GM19395 (cell line): ENCODE results near the gene ADGRG1.

Source experiments
- ATAC-seq: cut with Tn5 transposase; IDR thresholded peaks from one replicate; pipeline ENCODE4 v1.9.1; 2021; ENCODE audit warnings: mild to moderate bottlenecking, moderate library complexity; ENCODE audit not compliant: unreplicated experiment

ADGRG1 gene

DNA sequence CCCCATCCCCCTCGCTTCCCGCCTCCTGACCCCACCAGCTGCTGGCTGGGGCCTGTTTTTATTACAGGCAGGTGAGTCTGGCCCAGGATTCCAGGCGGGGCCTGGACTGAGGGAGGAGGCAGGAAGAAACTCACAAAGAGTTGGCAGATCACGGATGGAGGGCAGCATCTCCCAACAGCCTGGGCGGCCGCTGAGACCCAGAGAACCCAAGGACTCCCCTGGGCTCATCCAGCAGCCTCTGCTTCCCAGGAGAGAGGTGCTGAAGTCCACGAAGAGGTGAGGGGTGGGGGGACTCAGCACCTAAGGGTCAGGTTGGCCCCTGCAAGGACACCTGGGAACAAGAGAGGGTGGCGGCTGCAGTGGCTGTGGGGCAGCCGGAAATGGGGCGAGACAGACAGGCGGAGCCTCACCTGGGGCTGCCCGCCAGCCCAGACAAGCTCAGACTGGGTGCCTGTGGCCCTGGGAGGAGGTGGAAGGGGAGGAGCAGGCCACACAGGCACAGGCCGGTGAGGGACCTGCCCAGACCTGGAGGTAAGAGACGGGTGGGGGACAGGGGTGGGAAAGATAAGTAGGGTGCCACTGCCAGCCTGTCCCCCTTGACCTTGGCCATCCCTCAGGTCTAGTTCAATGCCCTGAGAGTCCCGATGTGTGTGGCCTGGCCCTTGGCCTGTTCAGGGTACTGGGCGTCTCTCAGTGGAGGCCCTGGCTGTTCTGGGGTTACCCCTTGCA, 8.7 kb upstream of the ADGRG1 start:
- ATAC-seq: no peak

DNA sequence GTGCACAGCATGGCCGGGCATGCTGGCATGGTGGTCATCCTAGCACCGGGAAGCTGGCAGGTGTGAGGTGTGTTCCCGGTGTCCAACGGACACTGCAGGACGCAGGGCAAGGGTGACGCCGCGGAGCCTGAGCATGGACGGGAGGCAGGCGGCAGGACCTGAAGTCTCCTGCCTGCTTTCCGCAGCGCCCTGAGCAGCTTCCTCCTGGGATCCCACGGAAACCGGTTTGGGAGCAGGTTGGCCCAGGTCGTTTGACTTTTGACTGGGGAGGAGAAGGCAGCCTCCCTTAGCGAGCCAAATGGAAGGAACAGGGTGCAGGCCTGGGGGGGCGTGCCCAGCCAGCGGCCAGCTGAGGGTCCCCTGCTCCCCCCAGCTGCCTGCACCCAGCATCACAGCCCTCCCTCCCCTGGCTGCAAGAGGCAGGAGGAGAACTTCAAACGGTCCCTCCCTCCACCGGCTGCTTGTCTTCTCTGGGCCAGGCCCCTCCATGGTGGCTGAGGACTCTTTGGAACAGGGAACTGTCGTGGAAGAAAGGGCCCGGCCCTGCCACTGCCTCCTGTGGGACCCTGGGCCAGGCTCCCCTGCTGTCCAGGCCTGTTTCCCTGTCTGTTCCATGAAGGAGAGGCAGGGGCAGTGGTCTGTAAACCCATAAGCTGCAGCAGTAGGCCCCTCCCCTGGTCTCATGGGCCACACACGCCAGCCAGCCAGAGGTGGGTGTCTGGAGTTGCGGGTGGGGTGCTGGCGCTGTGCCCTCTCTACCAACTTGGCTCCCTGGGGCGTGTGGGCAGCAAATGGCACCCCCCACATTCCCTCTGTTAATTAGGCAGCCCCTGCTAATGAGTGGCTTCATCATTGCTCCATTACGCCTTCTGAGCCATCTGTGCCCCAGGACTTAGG, 7.8 kb upstream of the ADGRG1 start:
- ATAC-seq: no peak

DNA sequence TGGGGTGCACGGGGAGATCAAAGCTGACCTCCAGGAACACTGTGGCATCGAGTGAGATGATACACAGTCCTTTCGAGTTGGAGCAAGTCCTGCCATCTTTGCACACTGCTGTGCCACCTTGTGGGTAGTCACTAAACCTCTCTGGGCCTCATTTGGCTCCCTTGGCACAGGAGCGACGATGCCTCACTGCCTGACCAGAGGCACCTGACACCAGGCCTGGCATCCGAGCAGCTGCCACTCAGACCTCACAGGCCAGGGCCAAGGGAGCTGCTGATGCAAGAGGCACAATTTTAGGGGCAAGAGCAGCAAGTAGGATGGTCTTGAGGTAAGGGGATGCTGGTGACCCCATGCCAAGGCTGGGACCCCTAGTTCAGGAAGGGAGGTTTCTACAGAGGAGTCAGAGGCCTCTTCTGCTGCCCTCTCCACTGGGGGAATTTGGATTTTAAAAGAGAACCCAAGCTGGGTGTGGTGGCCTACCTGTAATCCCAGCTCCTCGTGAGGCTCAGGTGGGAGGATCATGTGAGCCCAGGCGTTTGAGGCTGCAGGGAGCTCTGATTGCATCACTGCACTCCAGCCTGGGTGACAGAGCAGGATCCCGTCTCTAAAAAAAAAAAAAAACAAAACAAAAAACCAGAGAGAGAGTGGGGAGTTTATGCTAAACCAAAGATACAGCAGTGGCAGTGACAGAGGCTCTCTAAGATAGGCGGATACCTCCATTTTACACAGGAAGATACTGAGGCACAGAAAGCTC, 6.7 kb upstream of the ADGRG1 start:
- no peak for ATAC-seq

- ATAC-seq: no peak
Observed at GRCh38 chr16:57622361-57623250, 5.8 kb upstream of the ADGRG1 start.

DNA sequence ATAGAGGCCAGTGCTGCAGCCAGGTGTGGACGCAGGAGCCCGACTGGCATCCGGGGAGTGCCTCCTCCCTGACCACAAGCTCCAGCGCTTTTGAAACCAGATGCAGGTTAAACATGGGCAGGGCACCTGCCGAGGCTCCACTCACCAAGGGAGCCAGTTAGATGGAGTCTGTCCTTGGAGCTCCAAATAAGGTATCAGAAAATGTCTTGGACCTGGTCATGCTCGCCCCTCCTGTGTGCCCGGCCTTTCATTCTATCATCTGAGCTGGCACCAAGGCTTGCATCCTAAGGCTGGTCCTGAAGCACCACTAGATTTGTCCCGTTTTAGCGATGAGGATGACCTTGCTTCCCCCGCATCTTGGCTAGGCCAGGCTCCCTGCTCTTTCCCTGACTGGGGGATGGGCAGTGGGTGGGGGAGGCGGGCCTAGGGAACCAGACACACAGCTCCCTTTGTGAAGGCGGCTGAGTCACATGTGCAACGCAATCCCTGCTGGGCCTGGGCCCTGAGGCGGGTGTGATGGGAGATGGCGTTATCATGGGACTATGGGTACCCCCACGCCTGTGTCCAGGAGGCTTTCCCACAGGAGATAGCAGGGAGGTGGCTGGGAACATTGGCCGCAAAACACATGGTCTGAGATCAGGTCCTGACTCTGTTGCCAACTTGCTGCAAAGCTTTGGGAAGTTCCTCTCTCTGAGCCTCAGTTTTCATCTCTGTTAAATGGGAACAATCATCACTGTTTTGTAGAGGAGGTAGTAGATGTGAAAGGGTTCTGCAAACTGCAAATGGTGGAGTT, 5.0 kb upstream of the ADGRG1 start:
- no peak for ATAC-seq

- ATAC-seq: no peak
Observed at GRCh38 chr16:57624044-57624688, 4.3 kb upstream of the ADGRG1 start.

DNA sequence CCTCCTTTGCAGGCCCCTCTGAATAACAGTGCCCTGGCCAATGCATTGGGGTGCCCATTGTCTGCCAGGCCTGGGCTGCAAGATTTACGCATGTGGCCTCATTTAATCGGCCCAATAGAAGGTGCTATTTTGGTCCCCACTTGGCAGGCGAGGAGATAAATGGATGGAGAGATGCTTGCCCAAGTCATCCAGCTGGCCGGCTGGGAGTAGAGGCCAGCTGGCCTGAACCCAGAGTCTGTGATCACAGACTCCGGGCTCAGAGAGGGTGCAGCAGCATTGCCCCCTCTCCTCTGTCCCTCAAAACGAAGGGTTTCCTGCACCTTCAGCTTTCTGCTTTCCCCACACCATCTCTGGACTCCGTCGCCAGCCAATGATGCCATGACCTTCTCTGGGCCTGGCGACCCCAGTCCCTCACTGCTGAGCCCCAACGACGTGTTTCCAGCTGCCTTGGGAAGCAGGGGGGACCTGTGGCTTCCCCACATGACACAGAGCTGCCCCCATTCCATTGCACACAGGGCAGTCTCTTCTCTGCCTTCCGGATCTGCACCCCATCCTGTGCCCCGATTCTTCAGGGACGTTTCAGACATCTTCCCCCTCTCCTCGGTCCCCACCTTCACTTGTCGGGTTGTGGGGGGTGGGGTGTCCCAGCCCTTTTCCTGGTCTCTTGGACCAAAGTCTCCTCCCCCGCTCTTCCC, 3.5 kb upstream of the ADGRG1 start:
- ATAC-seq: no peak

GRCh38 chr16:57626420-57627170, 1.8 kb upstream of the ADGRG1 start:
- no peak for ATAC-seq

- no peak for ATAC-seq
Observed at GRCh38 chr16:57627184-57627871, 1.1 kb upstream of the ADGRG1 start.

- no peak for ATAC-seq
Observed at GRCh38 chr16:57628783-57629293, 408 bp downstream of the ADGRG1 start.

DNA sequence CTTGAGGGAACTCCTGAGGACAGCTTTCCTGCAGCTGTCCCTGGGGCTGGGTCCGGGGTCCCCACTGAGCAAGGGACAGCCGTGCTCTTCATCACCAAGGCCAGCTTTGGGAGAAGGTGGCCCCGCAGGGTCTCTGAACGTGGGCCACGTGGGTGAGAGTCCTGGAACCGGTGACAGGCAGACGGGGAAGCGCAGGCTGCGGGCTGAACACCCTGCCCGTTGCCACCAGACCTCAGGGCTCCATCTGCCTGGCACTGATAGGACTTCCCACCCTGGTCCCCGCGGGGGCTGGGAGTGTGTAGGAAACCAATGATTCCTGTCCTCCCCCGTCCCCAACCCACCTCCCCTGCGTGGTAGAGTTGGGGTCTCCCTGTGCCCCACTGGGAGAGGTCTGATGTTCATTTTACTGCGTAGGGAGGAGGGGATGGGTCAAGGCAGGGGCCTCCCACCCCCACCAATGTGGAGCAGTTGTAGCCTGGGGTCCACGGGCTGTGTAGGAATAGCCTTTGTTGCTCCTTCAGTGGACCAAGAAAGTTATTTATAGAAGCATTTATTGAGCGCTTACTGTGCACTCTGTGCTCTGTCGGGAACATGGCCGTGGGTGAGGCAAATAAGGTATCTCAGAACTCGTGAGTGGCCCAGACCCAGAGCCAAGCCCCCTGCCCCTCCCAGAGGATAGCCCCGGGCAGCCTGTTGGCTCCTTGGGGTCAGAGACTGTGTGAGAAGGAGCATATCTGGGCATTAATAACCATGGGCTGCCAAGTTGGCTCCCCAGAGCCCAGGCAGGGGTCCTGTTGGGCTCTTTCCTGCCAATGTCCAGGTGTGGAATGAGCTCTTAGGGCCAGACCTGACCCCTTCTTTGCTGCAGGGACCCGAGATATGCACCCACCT, 1.3 kb downstream of the ADGRG1 start:
- ATAC-seq: no peak

DNA sequence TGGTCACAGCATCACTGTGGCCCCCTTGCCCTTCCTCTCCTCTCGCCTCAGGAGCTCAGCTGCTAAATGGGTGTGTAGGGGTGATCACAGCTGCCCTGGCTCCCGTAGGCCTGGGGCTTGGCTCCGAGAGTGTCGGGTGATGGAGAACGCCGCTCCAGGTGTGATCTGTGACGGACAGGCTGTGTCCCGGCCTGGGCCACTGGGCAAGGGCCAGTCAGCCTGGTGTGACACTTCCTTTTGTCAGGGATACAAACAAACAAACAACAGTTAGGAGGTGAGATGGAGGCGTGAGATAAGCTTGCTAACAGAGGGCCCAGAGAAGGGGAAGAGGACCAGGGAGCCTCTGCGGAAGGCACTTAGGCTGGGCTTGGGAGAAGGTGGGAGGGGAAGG, 2.0 kb downstream of the ADGRG1 start:
- no peak for ATAC-seq

DNA sequence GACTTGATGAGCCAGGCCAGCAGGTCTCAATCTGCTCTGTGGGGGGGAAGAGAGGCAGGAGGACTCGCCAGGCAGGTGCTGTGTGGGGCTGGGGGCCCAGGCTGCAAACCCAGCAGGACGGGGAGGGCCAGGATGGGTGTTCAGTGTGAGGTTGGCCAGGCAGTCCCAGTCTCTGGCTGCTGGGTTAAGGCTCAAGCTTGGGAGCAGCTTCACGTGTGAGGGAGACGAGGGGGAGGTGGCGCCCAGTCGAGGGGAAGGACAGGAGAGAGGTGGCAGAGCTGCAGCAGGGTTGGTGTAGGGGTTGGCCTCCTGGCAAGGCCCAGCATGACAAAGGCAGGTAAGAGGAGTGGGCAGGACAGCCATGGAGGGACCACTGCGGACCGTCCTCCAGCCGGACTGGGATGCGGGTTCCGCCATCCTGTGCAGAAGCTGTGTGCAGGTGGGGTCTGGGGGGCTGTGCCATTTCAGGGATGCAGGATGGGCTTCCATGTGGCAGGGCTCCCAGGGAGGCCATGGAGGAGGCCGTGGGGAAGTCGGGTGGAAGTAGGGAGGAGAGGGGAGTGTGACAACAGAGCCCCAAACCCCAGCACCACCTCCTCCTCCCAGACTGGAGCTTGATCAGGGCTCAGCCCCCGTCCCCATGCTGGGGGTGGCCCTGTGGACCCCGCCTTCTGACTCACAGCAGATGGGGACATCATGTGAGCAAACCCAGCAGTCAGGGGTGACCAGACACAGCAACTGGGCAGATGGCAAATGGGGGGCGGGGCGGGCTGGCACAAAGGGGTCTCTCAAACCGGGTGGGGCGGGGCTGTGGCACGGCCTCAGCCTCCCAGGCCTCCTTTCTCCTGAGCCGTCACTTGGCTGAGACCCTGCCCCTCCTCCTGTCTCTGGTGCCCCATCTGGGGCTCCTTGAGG, 2.8 kb downstream of the ADGRG1 start:
- no peak for ATAC-seq

- ATAC-seq: no peak
Observed at GRCh38 chr16:57632568-57632967, 4.1 kb downstream of the ADGRG1 start.
